Measurements from ENCODE around the gene WASHC4.

WASHC4 gene, protein sequence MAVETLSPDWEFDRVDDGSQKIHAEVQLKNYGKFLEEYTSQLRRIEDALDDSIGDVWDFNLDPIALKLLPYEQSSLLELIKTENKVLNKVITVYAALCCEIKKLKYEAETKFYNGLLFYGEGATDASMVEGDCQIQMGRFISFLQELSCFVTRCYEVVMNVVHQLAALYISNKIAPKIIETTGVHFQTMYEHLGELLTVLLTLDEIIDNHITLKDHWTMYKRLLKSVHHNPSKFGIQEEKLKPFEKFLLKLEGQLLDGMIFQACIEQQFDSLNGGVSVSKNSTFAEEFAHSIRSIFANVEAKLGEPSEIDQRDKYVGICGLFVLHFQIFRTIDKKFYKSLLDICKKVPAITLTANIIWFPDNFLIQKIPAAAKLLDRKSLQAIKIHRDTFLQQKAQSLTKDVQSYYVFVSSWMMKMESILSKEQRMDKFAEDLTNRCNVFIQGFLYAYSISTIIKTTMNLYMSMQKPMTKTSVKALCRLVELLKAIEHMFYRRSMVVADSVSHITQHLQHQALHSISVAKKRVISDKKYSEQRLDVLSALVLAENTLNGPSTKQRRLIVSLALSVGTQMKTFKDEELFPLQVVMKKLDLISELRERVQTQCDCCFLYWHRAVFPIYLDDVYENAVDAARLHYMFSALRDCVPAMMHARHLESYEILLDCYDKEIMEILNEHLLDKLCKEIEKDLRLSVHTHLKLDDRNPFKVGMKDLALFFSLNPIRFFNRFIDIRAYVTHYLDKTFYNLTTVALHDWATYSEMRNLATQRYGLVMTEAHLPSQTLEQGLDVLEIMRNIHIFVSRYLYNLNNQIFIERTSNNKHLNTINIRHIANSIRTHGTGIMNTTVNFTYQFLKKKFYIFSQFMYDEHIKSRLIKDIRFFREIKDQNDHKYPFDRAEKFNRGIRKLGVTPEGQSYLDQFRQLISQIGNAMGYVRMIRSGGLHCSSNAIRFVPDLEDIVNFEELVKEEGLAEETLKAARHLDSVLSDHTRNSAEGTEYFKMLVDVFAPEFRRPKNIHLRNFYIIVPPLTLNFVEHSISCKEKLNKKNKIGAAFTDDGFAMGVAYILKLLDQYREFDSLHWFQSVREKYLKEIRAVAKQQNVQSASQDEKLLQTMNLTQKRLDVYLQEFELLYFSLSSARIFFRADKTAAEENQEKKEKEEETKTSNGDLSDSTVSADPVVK

GRCh38 chr12:105107494-105108371, at the start of gene WASHC4:
TSS of gene WASHC4 (plus strand) at chr12:105107731. CDS start at chr12:105107801, 70 bp downstream.
- peak; percentile 79 to 90 for DNase-seq (ENCODE audit: low read depth in 1 of 2, low spot score in 1 of 2)

- no peak for DNase-seq (ENCODE audit: low read depth in 1 of 2, low spot score in 1 of 2)
Observed at GRCh38 chr12:105060715-105061378, 46.7 kb upstream of the WASHC4 start.

DNA sequence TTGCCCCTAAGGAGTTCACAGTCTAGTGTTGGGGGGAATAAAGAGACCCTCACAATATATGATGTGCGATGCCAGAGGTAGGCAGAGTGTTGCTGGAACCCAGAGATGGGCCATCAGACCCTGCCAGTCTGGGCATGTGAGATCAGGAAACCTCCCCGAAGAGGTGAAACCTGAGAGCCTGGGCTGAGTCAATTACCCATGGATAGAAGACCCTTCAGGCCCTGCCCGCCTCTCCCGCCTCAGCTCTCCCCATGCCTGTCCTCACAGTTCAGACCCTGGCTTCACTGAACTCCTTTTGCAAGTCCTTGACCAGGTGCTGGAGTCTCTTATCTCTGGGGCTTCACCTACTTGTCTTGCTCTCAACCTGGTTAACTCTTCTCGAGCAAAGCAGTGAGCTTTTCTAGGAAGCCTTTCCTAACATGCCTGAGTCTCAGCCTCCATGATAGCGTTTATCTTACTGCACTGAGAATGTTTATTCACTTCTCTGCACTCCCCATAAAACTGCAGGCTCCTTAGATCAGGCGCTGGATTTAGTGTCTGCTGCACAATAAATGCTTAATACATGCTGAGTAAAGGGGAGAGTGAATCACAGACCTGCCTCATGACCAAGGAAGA, 42.9 kb upstream of the WASHC4 start:
- no peak for DNase-seq (ENCODE audit: low read depth in 1 of 2, low spot score in 1 of 2)

DNA sequence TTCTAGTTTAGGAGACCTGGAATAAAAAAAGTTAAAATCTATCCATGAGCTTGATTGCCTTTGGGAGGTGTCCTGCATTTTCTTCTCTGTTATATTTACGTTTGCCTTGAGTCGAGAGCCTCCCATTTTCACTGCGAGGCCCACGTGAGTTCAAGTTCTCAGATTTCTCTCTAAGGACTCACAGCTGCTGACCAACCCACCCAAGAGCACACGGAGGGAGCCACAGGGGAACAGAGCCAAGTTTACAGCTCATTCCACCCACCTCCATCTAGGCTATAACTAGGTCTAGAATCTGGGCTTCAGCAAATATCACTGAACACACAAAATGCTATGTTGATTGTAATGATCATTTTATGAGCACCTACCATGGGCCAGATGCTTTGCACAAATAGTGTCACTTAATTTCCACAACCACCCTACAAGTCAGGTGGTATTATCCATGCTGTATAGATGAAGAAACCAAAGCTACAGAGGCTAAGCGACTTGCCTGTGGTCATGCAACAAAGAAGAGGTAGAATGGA, 40.0 kb upstream of the WASHC4 start:
- DNase-seq (ENCODE audit: low read depth in 1 of 2, low spot score in 1 of 2), result no peak

- no peak for DNase-seq (ENCODE audit: low read depth in 1 of 2, low spot score in 1 of 2)
Observed at GRCh38 chr12:105069936-105070702, 37.4 kb upstream of the WASHC4 start.

DNA sequence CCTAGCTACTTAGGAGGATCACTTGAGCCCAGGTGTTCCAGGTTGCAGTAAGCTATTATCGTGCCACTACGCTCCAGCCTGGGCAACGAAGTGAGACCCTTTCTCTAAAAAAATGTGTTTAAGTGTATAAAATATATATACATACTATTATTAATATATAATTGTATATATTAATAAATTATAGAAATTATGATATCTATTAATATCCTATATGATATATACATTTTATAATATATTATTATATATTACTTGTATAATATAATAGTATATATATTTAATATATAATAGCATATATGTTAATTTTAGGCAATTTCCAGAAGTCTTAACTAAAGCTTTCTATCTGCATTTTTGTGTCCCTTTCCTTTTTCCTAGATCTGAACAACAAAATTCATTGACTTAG, 35.5 kb upstream of the WASHC4 start:
- DNase-seq (ENCODE audit: low read depth in 1 of 2, low spot score in 1 of 2), result no peak

GRCh38 chr12:105072888-105073488, 34.5 kb upstream of the WASHC4 start:
- no peak for DNase-seq (ENCODE audit: low read depth in 1 of 2, low spot score in 1 of 2)

- no peak for DNase-seq (ENCODE audit: low read depth in 1 of 2, low spot score in 1 of 2)
Observed at GRCh38 chr12:105076098-105076497, 31.4 kb upstream of the WASHC4 start.

- no peak for DNase-seq (ENCODE audit: low read depth in 1 of 2, low spot score in 1 of 2)
Observed at GRCh38 chr12:105076913-105077312, 30.6 kb upstream of the WASHC4 start.

GRCh38 chr12:105077435-105077834, 30.1 kb upstream of the WASHC4 start:
- no peak for DNase-seq (ENCODE audit: low read depth in 1 of 2, low spot score in 1 of 2)

DNA sequence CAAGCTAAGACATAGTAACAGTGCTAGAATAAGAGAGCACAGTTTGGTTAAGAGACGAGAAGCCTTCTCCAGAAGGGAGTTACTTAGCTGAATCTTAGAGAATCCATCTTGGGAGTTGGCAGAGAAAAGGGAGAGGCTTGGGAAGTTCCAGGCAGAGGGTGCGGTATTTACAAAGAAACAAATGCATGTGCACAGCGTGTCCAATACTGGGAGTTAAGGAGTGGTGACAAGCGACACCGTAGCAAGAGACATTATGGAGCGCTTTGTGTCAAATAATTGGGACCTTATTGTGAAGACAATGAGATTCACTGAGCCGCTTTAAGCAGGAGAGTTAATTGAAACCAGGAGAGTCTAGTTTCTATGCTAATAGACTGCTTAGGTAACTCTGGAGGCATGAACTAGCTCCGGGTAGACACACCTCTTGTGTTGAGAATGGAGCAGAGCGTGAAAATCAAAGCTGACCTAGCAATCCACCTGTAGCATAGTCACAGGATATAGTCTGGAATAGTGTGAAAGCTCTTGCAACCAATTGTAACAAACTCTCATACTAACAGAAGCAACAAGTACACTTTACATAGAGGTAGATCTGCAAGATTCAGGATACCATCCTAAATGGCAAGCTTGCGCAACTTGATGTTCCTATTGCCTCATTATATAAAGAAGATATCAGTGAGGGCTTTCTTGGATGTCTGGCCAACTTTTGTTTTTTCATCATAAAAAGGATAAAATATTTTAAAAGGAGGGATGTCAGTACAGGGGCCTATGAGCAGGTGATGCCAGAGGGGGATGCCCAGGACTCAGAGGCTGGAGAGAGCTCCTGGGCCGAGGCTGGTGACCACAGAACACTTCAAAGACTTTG, 28.6 kb upstream of the WASHC4 start:
- DNase-seq (ENCODE audit: low read depth in 1 of 2, low spot score in 1 of 2), result no peak

GRCh38 chr12:105083031-105083430, 24.5 kb upstream of the WASHC4 start:
- DNase-seq (ENCODE audit: low read depth in 1 of 2, low spot score in 1 of 2), result no peak

DNA sequence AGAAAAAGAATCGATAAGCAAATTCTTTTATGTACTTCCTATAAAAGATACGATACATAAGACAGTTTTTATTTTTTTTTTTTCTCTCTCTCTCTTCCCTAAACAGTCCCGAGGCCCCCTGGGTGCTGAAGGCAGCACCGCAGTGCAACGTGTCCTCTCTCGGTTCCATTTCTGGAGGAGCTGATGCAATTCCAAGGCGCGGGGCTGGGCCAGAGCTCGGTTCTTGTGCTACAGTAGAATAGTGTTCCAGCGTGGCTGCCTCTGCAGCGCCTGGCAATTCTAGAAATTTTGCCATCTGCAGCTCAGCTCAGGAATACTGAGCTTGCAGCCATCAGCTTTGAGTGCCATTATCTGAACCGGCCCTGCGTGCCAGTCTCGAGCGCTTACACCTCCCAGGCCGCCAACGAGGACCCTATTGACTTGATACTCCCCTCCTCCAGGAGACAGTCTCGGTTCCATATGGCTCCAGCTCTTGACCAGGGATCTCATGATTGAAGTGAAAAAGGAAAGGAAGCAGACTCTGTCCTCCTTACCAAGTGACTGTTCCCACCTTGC, 23.9 kb upstream of the WASHC4 start:
- DNase-seq (ENCODE audit: low read depth in 1 of 2, low spot score in 1 of 2), result no peak

- peak in 1 of 2 donors; percentile 19 for DNase-seq (ENCODE audit: low read depth in 1 of 2, low spot score in 1 of 2)
Observed at GRCh38 chr12:105084251-105085250, 23.0 kb upstream of the WASHC4 start, which contains the start of gene ALDH1L2. TSS of gene ALDH1L2 (minus strand) at chr12:105084458. CDS start at chr12:105084436, 22 bp downstream.

DNA sequence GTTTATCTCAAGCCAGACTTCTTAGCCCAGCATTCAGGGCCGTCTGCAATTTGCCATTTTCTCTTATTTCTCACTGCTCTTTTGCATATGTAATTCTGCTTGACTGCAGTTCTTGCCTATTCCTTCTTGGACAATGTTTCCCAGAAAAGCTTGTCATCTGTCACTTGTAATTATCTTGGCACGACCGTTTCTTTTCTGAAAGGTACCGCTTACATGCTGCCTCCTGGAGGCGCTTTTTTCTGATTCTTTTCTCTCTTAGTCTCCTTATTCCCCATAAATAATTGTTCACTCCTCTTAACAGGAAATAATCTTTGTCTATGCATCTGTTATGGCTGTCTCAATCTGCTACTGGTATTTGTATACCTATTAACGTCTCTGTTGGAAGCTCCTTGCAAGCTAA, 22.0 kb upstream of the WASHC4 start:
- no peak for DNase-seq (ENCODE audit: low read depth in 1 of 2, low spot score in 1 of 2)

DNA sequence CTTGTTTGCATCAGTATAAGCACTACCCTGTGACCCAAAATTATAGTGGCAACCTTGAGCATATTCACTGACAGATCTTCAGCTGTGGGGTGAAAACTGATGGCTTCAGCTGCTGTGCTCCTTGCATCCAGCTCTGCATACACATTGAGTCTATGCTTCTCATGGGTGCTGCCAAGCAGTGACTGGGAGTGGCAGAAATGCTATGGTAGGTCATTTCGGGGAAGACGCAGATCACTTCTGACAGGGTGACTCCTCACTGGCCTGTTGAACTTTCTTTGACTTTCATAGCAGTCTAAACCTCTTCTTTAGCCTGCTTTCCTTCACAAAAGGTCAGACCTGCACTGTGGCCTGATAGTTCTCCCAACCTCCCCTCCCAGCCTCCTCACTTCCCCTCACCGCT, 17.7 kb upstream of the WASHC4 start:
- DNase-seq (ENCODE audit: low read depth in 1 of 2, low spot score in 1 of 2), result no peak
